ENCODE data around the gene CDKN2B-AS1.
A peak's percentile ranks its signal among the peaks of the same experiment; 100 is the strongest.

Gene CDKN2B-AS1

DNA sequence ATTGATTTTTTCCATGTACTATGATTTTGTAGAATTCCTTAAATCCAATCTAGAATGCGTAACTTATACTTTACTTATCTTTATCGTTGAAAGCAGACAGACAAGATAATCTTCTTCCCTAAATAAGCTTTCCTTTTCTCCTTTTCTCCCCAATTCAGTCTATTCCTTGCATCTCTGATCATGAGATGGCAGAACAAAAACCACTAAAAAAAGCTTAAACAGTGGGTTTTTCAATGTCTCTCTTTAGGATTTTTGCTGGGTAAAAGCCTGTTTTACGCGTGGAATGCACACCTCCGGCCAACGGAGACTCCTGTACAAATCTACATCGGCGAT is 13.8 kb downstream of the CDKN2B-AS1 start:
- DNase-seq = no peak

GRCh38 chr9:22008717-22009505 is 14.3 kb downstream of the CDKN2B-AS1 start, which contains the start of gene CDKN2B:
CDKN2B (minus strand) TSS chr9:22009305; CDS start chr9:22008953, 352 bp downstream.
- peak; percentile 96 for DNase-seq

DNA sequence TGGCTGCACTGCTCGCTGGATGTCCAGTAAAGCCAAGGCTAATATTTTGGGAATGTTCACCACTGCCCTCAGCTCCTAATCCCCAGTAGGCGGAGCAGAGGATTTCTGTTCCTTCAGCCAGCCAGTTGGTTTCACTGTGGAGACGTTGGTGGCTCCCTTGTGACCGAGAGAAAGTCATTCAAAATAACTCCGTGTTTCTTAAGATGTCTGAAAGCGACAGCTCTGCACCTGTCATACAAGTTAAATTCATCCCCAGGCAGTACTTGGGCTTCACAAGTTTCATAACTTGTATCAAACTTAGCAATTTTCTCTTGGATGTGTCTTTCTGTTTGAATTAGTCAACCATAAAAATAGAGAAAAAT is 14.9 kb downstream of the CDKN2B-AS1 start:
- no peak for DNase-seq

GRCh38 chr9:22010866-22011625 is 16.5 kb downstream of the CDKN2B-AS1 start:
- DNase-seq = no peak

DNA sequence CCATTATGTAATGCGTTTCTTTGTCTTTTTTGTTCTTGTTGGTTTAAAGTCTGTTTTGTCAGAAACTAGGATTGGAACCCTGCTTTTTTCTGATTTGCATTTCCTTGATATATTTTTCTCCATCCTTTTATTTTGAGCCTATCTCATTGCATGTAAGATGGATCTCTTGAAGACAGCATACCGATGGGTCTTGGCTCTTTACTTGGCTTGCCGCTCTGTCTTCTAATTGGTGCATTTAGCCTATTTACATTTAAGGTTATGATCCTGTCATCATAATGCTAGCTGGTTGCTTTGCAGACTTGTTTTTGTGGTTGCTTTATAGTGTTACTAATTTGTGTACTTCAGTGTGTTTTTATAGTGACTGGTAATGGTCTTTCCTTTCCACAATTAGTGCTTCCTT is 27.8 kb downstream of the CDKN2B-AS1 start:
- no peak for DNase-seq

- DNase-seq = no peak
These were observed 32.1 kb downstream of the CDKN2B-AS1 start for GRCh38 chr9:22026696-22027095.

GRCh38 chr9:22028394-22028793 is 33.8 kb downstream of the CDKN2B-AS1 start:
- no peak for DNase-seq

DNA sequence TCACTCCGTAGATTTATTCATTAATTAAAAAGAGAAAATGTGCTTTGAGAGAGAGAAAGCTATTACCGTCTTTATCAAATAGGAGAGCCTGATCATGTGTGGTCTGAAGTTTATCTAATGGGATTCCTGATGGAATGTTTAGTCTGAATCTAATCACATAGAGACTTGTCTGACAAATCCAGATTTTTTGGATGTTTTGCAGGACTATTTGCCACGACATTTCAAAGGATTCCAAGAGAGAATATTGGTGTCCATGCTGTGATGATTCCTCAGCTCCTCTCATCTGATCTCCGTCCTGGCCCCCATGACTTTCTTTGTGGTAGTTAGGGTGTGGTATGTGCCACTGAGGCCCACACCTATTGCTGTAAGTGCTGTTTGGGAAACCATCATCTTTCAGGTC is 34.6 kb downstream of the CDKN2B-AS1 start:
- no peak for DNase-seq

DNA sequence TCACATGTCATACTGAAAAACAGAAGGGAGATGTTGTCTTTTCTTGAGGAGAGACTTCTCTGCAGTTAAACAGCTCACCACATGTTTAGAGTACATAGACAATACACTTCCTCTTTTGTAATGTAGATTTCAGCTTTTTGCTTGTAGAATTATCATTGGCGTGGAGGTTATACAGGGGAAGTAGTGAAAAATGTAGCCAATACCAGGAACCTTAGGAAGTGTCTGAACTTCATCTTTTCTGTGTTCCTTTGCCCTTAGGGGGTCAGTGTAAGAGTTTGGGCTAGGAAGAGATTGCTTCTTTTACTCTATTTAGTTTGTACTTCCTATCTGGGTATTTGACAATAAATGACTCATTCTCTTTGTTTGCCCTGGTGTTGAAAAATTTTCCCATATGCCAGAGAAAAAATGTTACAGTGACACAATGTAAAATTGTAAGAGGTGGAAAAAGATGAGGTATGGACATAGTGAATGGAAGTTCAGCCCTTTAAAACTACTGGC is 35.6 kb downstream of the CDKN2B-AS1 start:
- no peak for DNase-seq

DNA sequence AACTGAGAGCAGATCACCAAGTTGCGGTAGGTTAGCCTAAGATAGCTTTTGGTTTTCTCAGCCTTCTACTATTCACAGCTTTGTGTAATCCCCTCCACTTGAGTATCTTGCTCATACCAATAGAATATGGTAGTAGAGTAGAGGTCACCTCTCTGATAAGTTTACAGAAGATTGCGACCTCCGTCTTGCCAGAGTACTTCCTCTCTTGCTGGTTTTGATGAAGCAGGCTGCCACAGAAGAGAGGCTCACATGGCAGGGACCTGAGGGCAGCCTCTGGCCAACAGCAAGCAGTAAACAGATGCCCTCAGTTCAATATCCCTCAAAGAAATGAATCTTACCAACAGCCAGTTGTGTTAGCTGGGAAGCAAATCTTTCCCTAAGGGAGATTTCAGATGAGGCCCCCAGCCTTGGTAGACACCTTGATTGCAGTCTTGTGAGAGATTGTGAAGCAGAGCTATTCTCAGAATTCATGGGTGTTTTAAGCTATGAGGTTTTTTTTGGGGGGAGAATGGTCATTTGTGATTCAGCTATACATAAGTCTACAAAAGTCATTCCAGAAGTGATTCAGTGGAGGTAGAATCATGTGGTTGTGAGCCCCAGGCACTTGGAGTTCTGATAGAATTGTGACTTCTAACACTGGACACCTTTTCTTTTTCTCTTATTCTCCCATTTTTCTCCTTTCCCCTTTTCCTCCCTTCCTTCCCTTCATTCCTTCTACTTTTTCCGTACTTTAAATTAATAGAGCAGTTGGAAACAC is 37.2 kb downstream of the CDKN2B-AS1 start:
- DNase-seq = no peak

- no peak for DNase-seq
These were observed 38.5 kb downstream of the CDKN2B-AS1 start for GRCh38 chr9:22033012-22033630.

DNA sequence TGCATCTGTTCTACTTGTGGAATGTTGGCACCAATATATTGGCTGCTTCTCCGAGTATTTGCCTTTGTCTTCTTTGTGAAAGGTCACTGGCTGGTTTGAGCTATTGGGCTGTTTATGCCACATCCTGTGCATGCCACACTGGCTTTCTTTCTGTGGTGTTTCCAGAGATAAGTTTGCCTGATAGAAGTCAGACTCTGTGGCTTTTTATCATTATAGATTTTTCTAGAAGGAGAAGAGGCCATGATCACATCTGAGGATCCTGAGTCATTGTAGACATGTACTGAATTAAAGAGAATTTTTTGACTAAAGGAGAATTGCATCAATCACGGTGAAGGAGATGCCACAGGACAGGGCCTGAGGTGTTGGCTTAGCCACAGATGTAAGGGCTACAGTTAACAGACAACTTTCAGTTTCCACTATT is 41.0 kb downstream of the CDKN2B-AS1 start:
- no peak for DNase-seq

DNA sequence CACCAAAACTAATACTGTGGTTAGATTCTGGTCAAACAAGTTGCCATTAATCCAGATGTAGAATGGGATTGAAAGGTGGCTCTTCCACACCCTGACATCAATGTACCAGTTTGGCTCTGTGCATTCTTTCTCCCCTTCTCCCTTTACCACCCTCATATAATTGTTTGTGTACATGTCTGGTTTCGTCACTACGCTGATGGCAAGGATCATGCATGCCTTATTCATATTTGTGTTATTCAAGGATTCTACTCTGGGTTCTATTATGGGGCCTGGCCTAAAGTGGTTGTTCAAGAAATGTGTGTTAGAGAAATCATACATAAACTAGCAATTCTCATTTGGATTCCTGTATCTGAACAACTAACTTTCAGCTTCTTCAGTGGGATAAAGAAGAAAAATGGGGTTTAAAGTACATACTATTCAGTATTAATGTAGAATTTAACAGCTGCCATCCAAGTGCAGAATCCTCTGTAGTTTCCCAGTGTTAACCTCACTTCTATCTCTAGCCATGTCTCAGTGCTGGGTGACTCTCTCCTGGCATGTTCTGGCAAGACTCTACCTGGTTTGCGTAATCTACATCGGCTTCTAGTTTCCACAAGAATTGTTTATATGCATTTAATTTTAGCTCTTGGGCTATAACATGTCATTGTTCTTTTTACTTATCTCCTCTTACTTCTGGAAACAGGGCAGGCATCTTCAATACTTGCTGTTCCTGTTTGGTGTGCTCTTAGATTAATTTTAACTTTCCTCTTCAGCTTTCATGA is 42.5 kb downstream of the CDKN2B-AS1 start:
- no peak for DNase-seq

DNA sequence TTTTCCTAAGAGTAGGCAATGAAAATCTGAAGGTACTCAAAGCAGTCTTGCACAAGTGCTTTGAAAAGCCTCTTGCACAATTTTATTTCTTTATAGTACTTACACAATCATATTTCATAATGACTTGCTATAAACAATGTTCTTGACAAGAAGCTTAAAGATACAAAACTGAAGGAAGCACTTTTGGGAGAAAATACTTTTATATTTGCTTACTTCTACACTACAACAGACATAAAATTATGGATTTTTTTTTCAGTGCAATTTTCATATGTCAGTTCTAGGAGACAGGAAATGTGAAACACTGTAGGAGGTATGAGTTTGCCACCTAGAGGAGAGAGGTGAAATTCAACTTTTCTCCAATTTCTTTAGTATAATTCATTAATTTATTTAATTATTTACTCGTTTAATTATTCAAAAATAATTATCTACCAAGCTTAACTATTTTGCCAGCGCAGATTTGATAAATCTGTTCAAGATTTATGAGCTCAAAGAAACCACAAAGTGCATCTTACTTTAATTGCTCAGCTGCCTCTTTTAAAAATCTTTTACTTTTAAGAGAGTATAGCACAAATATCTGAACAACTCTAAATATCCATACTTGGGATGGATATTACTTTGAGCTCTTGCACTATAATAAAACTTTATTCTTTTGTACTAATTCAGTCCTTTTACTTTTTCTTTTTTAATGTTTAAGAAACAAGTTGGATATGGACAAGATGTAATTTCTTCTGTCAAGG is 43.5 kb downstream of the CDKN2B-AS1 start:
- DNase-seq = no peak

DNA sequence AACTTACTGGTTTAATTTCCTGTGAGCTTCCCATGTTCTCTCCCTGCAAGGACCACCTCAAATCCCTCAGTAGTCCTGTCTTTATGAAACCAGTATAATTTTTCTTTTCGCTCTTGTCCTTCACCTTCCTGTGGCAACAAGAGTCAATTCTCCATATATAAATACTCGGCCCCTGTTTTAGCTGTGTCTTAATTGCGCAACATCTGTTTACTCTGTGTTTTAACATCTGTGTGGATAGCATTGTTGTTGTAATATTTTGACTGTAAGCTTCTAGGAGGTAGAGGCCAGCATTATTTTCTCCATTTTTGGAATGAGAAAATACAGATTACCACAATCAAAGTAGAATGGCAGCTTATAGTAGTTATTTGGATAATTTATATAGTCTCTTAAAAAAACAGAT is 44.7 kb downstream of the CDKN2B-AS1 start:
- no peak for DNase-seq

- no peak for DNase-seq
These were observed 46.2 kb downstream of the CDKN2B-AS1 start for GRCh38 chr9:22040760-22041159.

DNA sequence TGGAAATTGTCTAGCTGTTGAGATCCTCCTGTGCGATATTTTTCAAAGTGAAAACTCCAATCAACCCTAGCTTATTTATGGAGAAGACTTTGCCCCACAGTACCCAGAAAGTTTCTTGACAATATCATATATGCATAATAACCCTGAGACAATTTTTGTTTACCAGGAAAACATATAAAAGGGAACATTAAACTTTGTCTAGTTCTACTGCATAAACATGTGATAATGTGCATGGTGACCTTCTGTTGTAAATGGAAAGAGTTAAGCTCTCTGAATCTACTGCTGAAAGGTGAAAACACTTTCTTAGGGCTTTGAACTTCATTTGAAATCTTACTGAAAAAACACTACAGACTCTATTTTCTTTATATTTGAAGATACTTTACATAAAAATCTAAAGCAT is 46.8 kb downstream of the CDKN2B-AS1 start:
- no peak for DNase-seq

- DNase-seq = peak; percentile 5
These were observed 47.2 kb downstream of the CDKN2B-AS1 start for GRCh38 chr9:22041775-22042174.

GRCh38 chr9:22043928-22044327 is 49.3 kb downstream of the CDKN2B-AS1 start:
- no peak for DNase-seq

- no peak for DNase-seq
These were observed 50.0 kb downstream of the CDKN2B-AS1 start for GRCh38 chr9:22044583-22044982.

- no peak for DNase-seq
These were observed 50.8 kb downstream of the CDKN2B-AS1 start for GRCh38 chr9:22045423-22045822.

All from NCI-H345 (cell line).